ENCODE results near the gene ANXA2R. TPM values are rescaled to one million over a fixed set of nuclear protein-coding genes. Genes with fewer than 3 reads are reported as not detected.

The ANXA2R gene
- total and polyA plus RNA-seq, 4 experiments from 2014 or later = 35.8 to 47.8 (median 45.2) TPM

DNA sequence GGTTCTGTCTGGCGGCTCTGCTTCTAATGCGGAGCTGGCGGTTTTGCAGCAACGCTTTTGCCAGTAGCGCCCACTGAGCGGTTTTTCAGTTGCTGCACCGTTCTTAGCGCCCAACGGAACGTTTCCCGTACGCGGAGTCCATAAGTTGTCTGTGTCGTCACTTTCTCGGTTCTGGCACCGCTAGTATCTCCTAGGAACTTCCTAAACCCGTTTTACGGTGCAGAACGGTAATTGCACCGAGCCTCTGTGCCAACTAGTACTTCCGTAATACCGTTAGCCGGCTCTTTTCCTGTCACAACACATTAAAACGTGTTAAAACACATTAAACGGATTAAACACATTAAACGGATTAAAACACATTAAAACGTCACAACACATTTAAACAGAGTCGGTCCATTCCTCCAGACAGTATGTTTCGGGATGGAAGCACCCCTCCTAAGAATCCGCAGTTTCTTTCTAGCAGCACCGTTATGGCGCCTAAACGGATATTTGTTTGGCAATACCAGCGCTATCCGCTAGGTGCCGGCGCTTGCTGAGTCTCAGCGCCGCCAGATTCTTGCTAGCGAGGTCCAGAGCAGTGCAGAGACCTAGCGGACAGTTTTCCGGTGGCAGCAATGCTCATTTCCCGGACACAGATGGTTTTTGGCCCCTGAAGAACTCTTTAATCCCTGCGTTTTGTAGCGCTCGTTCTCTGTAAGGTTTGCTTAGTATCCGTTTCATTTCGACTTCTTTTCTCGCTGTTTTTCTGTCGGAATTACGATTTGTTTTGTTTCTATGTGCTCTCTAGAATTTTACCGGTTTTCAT lies 45.4 kb downstream of the ANXA2R start:
- Histone ChIP-seq H3K9me3 (ENCODE audit: control insufficient read depth in 1 of 2, low read length in 2 of 2) (no peaks in the 10 kb centered on the region), H3K4me3 (ENCODE audit: low read length in 2 of 2) (peak overlapping the region; percentile 72 to 76), H3K36me3 (ENCODE audit: insufficient read depth, low read length) (no peaks in the 10 kb centered on the region), H3K4me1 (ENCODE audit: insufficient read depth, low read length) (peaks cover 32% of the 10 kb centered on the region), H3K27ac (ENCODE audit: low read depth, low read length) (peak overlapping the region; percentile 93), H3K27me3 (ENCODE audit: insufficient read depth, low read length) (no peaks in the 10 kb centered on the region)
- peaks cover 0 to 44% of the 10 kb centered on the region in 2 donors for H3K36me3 Mint-ChIP-seq
- DNase-seq = peak; percentile 86 to 89 (median 88)
- POLR2A ChIA-PET (ENCODE audit: partially characterized antibody) = interaction anchor here (0.6 to 14.8 kb wide), 26 partner anchors 8 to 609 kb away, joined by 3 to 991 read pairs (median 8); partner anchors contain the start of genes ANXA2R, HMGCS1, NNT and TMEM267
- intact Hi-C loops (cut with micrococcal nuclease) = loop anchor here (1.0 to 2.0 kb wide), 6 partner anchors 14 to 318 kb away; partner anchors contain the start of genes ANXA2R and HMGCS1
- no peaks in the 10 kb centered on the region for H3K27me3 Mint-ChIP-seq
- H3K4me3 Mint-ChIP-seq = peak overlapping the region; percentile 93 to 100 (median 100)
- peak overlapping the region; percentile 98 to 100 (median 100) for H3K27ac Mint-ChIP-seq
- CTCF ChIA-PET (ENCODE audit: partially characterized antibody) = interaction anchor here (0.9 to 11.0 kb wide), 18 partner anchors 13 to 490 kb away, joined by 3 to 226 read pairs (median 10); partner anchors contain the start of genes ANXA2R, TMEM267 and ZNF131
- peaks cover 0 to 9% (median 0%) of the 10 kb centered on the region in 8 donors for H3K9me3 Mint-ChIP-seq
- peaks cover 13 to 67% (median 24%) of the 10 kb centered on the region in 4 donors for H3K4me1 Mint-ChIP-seq

DNA sequence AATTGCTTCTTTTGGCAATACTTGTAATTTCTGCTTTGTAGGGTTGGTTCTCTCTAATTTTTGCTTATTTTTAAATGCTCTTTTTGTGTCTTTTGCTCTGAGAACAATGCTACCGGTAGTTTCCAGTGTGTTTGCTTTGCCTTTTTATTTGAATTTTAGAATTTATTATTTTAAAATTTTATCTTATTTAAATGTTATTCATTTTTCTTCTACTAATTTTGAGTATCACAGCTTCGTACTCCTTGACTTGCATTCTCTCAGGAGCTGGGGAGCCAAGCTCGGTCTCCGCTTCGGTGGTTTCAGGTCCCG lies 45.9 kb downstream of the ANXA2R start:
- peaks cover 0 to 9% (median 0%) of the 10 kb centered on the region in 8 donors for H3K9me3 Mint-ChIP-seq
- DNase-seq = no peak
- Histone ChIP-seq H3K27ac (ENCODE audit: low read depth, low read length) (peak overlapping the region; percentile 93), H3K4me1 (ENCODE audit: insufficient read depth, low read length) (peaks cover 37% of the 10 kb centered on the region), H3K36me3 (ENCODE audit: insufficient read depth, low read length) (no peaks in the 10 kb centered on the region), H3K27me3 (ENCODE audit: insufficient read depth, low read length) (no peaks in the 10 kb centered on the region), H3K9me3 (ENCODE audit: control insufficient read depth in 1 of 2, low read length in 2 of 2) (no peaks in the 10 kb centered on the region), H3K4me3 (ENCODE audit: low read length in 2 of 2) (peak overlapping the region; percentile 72 to 76)
- H3K27me3 Mint-ChIP-seq = no peaks in the 10 kb centered on the region
- intact Hi-C loops (cut with micrococcal nuclease) = loop anchor here (1.0 to 2.0 kb wide), 2 partner anchors 46 to 319 kb away; partner anchors contain the start of genes ANXA2R and HMGCS1
- peaks cover 0 to 45% of the 10 kb centered on the region in 2 donors for H3K36me3 Mint-ChIP-seq
- H3K4me1 Mint-ChIP-seq = peaks cover 17 to 72% (median 29%) of the 10 kb centered on the region in 4 donors
- peak overlapping the region; percentile 98 to 100 (median 100) for H3K27ac Mint-ChIP-seq
- CTCF ChIA-PET (ENCODE audit: partially characterized antibody) = interaction anchor here (0.9 to 11.0 kb wide), 15 partner anchors 13 to 491 kb away, joined by 3 to 226 read pairs (median 13); partner anchors contain the start of genes ANXA2R, TMEM267 and ZNF131
- H3K4me3 Mint-ChIP-seq = peak overlapping the region; percentile 93 to 100 (median 100)
- POLR2A ChIA-PET (ENCODE audit: partially characterized antibody) = interaction anchor here (0.6 to 14.8 kb wide), 26 partner anchors 9 to 1125 kb away, joined by 3 to 991 read pairs (median 8); partner anchors contain the start of genes ANXA2R, HMGCS1, NNT and RIMOC1

DNA sequence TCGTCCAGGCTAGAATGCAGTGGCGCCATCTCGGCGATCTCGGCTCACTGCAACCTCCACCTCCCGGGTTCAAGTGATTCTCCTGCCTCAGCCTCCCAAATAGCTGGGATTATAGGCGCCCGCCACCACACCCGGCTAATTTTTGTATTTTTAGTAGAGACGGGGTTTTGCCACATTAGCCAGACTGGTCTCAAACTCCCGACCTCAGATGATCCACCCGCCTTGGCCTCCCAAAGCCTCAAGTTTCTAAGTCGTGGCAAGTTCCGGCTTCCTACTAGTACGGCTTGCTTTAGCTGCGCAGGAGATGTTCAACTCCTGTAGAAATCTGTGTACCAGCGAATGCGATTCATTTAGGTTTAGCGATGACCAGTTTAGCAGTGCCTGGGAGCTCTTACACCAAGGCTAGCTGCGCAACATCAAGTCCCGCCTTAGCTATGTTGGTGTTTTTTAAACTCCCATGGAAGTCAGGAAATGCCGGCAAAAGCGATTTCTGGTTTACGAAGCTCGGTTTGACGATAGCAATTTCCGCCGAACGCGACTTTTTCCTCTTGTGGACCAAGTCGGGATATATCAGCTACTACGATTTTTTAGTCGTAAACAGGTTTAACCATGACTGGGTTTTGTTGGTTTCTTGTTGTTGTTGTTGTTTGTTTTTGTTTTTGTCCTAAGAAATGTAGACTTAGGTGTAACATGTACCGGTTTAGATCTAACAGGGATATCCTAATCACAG lies 46.4 kb downstream of the ANXA2R start:
- Mint-ChIP-seq H3K36me3 (peaks cover 0 to 45% of the 10 kb centered on the region in 2 donors), H3K4me3 (peak overlapping the region; percentile 93 to 100 (median 100)), H3K4me1 (peaks cover 20 to 77% (median 34%) of the 10 kb centered on the region in 4 donors), H3K9me3 (peaks cover 0 to 9% (median 0%) of the 10 kb centered on the region in 8 donors), H3K27ac (peak overlapping the region; percentile 98 to 100 (median 100)), H3K27me3 (no peaks in the 10 kb centered on the region)
- Histone ChIP-seq H3K27me3 (ENCODE audit: insufficient read depth, low read length) (no peaks in the 10 kb centered on the region), H3K4me1 (ENCODE audit: insufficient read depth, low read length) (peaks cover 43% of the 10 kb centered on the region), H3K9me3 (ENCODE audit: control insufficient read depth in 1 of 2, low read length in 2 of 2) (no peaks in the 10 kb centered on the region), H3K4me3 (ENCODE audit: low read length in 2 of 2) (peak overlapping the region; percentile 59 to 76), H3K27ac (ENCODE audit: low read depth, low read length) (peak overlapping the region; percentile 93), H3K36me3 (ENCODE audit: insufficient read depth, low read length) (no peaks in the 10 kb centered on the region)
- POLR2A ChIA-PET (ENCODE audit: partially characterized antibody) = interaction anchor here (0.6 to 14.8 kb wide), 29 partner anchors 9 to 1124 kb away, joined by 3 to 991 read pairs (median 5); partner anchors contain the start of genes ANXA2R, HMGCS1, NNT and RIMOC1
- CTCF ChIA-PET (ENCODE audit: partially characterized antibody) = interaction anchor here (0.7 to 11.0 kb wide), 18 partner anchors 11 to 1123 kb away, joined by 3 to 226 read pairs (median 7); partner anchors contain the start of genes ANXA2R, TMEM267 and ZNF131
- peak; percentile 77 to 84 (median 81) for DNase-seq
- intact Hi-C loops (cut with micrococcal nuclease) = loop anchor here (1.0 to 2.0 kb wide), 5 partner anchors 42 to 319 kb away; partner anchors contain the start of genes ANXA2R and HMGCS1

DNA sequence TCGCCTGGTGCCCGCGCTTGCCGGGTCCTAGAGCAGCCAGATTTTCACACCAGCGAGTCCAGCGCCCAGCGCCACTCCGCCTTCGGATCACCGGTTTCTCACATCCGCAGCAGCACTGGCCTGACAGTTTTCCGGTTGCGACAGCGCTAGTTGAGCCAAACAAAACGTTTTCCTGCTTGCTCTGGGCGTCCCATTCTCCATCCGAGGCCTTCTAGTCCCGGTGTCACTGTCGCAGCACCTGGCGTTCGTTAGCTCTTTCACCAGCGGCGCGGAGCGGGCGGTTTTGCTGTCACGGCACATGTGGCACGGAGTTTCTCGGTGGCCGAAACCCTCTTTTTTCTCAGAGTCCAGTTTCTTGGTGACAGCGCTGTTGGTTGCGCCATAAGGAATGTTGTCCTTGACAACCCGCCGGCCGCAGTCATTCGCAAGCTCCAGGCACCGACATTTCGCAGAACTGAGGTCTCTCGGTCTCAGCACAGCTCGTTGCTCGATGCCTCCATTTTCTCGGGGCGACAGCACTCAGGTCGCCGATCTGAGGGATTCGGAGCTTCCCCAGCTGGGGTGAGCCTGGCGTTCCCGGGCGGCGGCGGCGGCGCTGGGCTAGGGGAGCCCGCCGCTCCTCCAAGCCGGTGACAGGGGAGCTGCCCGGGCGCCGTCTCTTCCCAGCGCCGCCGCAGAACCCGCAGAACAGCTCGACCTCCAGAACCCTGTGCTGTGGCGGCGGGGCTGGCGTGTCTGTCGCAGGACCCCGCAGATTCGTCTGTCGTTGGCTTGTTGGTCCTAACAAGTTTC lies 47.8 kb downstream of the ANXA2R start:
- DNase-seq = peak; percentile 81 to 83 (median 82)
- Histone ChIP-seq H3K4me3 (ENCODE audit: low read length in 2 of 2) (peak overlapping the region; percentile 59 to 76), H3K36me3 (ENCODE audit: insufficient read depth, low read length) (no peaks in the 10 kb centered on the region), H3K27me3 (ENCODE audit: insufficient read depth, low read length) (no peaks in the 10 kb centered on the region), H3K27ac (ENCODE audit: low read depth, low read length) (peak overlapping the region; percentile 93), H3K4me1 (ENCODE audit: insufficient read depth, low read length) (peaks cover 57% of the 10 kb centered on the region), H3K9me3 (ENCODE audit: control insufficient read depth in 1 of 2, low read length in 2 of 2) (no peaks in the 10 kb centered on the region)
- intact Hi-C loops (cut with micrococcal nuclease) = loop anchor here (1.0 to 2.0 kb wide), 3 partner anchors 83 to 491 kb away; partner anchors contain the start of gene TMEM267
- CTCF ChIA-PET (ENCODE audit: partially characterized antibody) = interaction anchor here (1.1 to 11.0 kb wide), 14 partner anchors 9 to 493 kb away, joined by 3 to 226 read pairs (median 6); partner anchors contain the start of genes TMEM267 and ZNF131
- POLR2A ChIA-PET (ENCODE audit: partially characterized antibody) = interaction anchor here (0.9 to 14.8 kb wide), 26 partner anchors 10 to 1088 kb away, joined by 3 to 991 read pairs (median 13); partner anchors contain the start of genes ANXA2R, HMGCS1, NNT and RIMOC1
- Mint-ChIP-seq H3K4me1 (peaks cover 29 to 87% (median 44%) of the 10 kb centered on the region in 4 donors), H3K4me3 (peak overlapping the region; percentile 93 to 100 (median 100)), H3K27me3 (no peaks in the 10 kb centered on the region), H3K9me3 (peaks cover 0 to 9% (median 0%) of the 10 kb centered on the region in 8 donors), H3K36me3 (peaks cover 5 to 52% of the 10 kb centered on the region in 2 donors), H3K27ac (peak overlapping the region; percentile 98 to 100 (median 100))

DNA sequence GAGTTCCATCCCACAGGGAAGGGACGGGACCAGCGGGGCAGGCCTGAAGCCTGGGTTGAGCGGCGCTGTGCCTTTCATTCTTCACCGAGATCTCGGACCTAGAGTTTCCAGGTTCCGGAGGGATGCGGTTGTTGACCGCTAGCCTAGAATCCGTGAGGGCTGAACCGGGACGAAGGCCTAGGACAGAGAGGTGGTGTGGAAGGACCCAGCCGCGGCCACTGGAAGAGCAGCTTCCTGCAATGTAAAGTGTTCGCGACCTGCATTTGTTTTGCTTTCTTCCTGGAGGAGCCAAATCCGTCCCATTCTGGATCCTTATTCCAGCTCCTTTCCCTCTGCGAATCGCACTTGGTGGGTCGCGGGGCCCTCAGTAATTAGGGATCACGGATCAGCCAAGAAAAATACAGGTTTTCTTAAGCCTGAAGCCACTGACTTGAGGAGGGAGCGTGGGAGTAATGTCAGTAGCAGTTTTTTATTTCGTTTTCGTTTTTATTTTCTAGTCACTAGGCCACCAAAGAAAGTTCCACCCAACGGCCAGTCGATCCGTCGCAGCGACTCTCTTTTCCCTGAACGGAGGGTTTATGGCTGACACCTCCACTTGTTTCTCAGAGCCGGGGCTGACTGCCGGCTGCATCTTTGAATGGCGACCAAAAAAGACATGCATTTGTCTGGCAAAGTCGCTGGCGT lies 48.6 kb downstream of the ANXA2R start:
- H3K4me3 Mint-ChIP-seq = peak overlapping the region; percentile 93 to 100 (median 100)
- intact Hi-C loops (cut with micrococcal nuclease) = loop anchor here (1.0 to 2.0 kb wide), 3 partner anchors 83 to 492 kb away; partner anchors contain the start of gene TMEM267
- ChIA-PET CTCF (ENCODE audit: partially characterized antibody) (interaction anchor here (1.1 to 11.0 kb wide), 12 partner anchors 16 to 129 kb away, joined by 3 to 226 read pairs (median 6); partner anchors contain the start of gene ZNF131), POLR2A (ENCODE audit: partially characterized antibody) (interaction anchor here (0.9 to 14.8 kb wide), 25 partner anchors 9 to 612 kb away, joined by 3 to 991 read pairs (median 12); partner anchors contain the start of genes ANXA2R, NNT, TMEM267 and ZNF131)
- peaks cover 59% of the 10 kb centered on the region for H3K4me1 ChIP-seq (ENCODE audit: insufficient read depth, low read length)
- H3K9me3 ChIP-seq (ENCODE audit: control insufficient read depth in 1 of 2, low read length in 2 of 2) = no peaks in the 10 kb centered on the region
- H3K27ac Mint-ChIP-seq = peak overlapping the region; percentile 98 to 100 (median 100)
- no peak for DNase-seq
- no peaks in the 10 kb centered on the region for H3K27me3 Mint-ChIP-seq
- peaks cover 0 to 9% (median 0%) of the 10 kb centered on the region in 8 donors for H3K9me3 Mint-ChIP-seq
- peak overlapping the region; percentile 93 for H3K27ac ChIP-seq (ENCODE audit: low read depth, low read length)
- H3K36me3 ChIP-seq (ENCODE audit: insufficient read depth, low read length) = no peaks in the 10 kb centered on the region
- peaks cover 34 to 90% (median 48%) of the 10 kb centered on the region in 4 donors for H3K4me1 Mint-ChIP-seq
- no peaks in the 10 kb centered on the region for H3K27me3 ChIP-seq (ENCODE audit: insufficient read depth, low read length)
- peak overlapping the region; percentile 59 to 76 for H3K4me3 ChIP-seq (ENCODE audit: low read length in 2 of 2)
- peaks cover 8 to 55% of the 10 kb centered on the region in 2 donors for H3K36me3 Mint-ChIP-seq
